H9 (cell line): ENCODE data around the gene TMEM95. TPM values are rescaled to one million over a fixed set of nuclear protein-coding genes. Genes with fewer than 3 reads are reported as not detected.
A peak's percentile ranks its signal among the peaks of the same experiment; 100 is the strongest.

Source experiments
- DNase-seq: peaks from one replicate; pipeline ENCODE4 v3.0.0-alpha.2; 2017
- H2AFZ ChIP-seq: one replicate; pipeline ENCODE4 v1.6.1; 2013; ENCODE audit warnings: mild to moderate bottlenecking, low read length, control low read depth, moderate library complexity
- H2AK5ac ChIP-seq: 2 replicates; pipeline ENCODE4 v1.6.1; 2013; ENCODE audit warnings: low read length, control low read depth, mixed read lengths; ENCODE audit not compliant: insufficient read length
- H2BK120ac ChIP-seq: one replicate; pipeline ENCODE4 v1.6.1; 2013; ENCODE audit warnings: low read depth, mild to moderate bottlenecking, low read length, control low read depth, inconsistent platforms; ENCODE audit not compliant: poor library complexity, severe bottlenecking
- H2BK12ac ChIP-seq: 2 replicates; pipeline ENCODE4 v1.6.1; 2013; ENCODE audit warnings: low read length, control low read depth, mixed read lengths, low read depth; ENCODE audit not compliant: insufficient read length
- H2BK15ac ChIP-seq: 2 replicates; pipeline ENCODE4 v1.6.1; 2013; ENCODE audit warnings: low read depth, low read length, control low read depth
- H2BK20ac ChIP-seq: one replicate; pipeline ENCODE4 v1.6.1; 2013; ENCODE audit warnings: low read depth, mild to moderate bottlenecking, low read length, control low read depth, inconsistent platforms; ENCODE audit not compliant: poor library complexity, severe bottlenecking
- H2BK5ac ChIP-seq: 2 replicates; pipeline ENCODE4 v1.6.1; 2013; ENCODE audit warnings: low read length, control low read depth, mixed read lengths; ENCODE audit not compliant: insufficient read length
- H3K14ac ChIP-seq: 2 replicates; pipeline ENCODE4 v1.6.1; 2013; ENCODE audit warnings: low read length, control low read depth; ENCODE audit not compliant: insufficient read depth
- H3K18ac ChIP-seq: 2 replicates; pipeline ENCODE4 v1.6.1; 2013; ENCODE audit warnings: low read depth, mild to moderate bottlenecking, mixed read lengths, low read length, control low read depth; ENCODE audit not compliant: insufficient read length
- H3K23ac ChIP-seq: 2 replicates; pipeline ENCODE4 v1.6.1; 2013; ENCODE audit warnings: low read length, control low read depth, mixed read lengths, low read depth; ENCODE audit not compliant: insufficient read length
- H3K23me2 ChIP-seq: 2 replicates; pipeline ENCODE4 v1.6.1; 2013; ENCODE audit warnings: low read depth, mild to moderate bottlenecking, mixed read lengths, low read length, control low read depth; ENCODE audit not compliant: insufficient read length, poor library complexity, severe bottlenecking
- H3K27ac ChIP-seq: 2 replicates; pipeline ENCODE4 v1.5.1; 2013; ENCODE audit warnings: low read length, control low read depth, mixed read lengths, low read depth; ENCODE audit not compliant: insufficient read length
- H3K27me3 ChIP-seq: 2 replicates; pipeline ENCODE4 v1.6.1; 2013; ENCODE audit warnings: low read length, control low read depth, inconsistent platforms; ENCODE audit not compliant: insufficient read depth
- H3K4ac ChIP-seq: 2 replicates; pipeline ENCODE4 v1.6.1; 2013; ENCODE audit warnings: low read depth, mild to moderate bottlenecking, control low read depth, inconsistent platforms, low read length, moderate library complexity
- H3K4me1 ChIP-seq: 2 replicates; pipeline ENCODE4 v1.6.1; 2013; ENCODE audit warnings: low read length, control low read depth, inconsistent platforms; ENCODE audit not compliant: insufficient read depth
- H3K4me2 ChIP-seq: 2 replicates; pipeline ENCODE4 v1.6.1; 2013; ENCODE audit warnings: low read length, control low read depth, mixed read lengths; ENCODE audit not compliant: insufficient read length, insufficient read depth
- H3K56ac ChIP-seq: 2 replicates; pipeline ENCODE4 v1.6.1; 2013; ENCODE audit warnings: low read depth, mild to moderate bottlenecking, mixed read lengths, low read length, control low read depth; ENCODE audit not compliant: insufficient read length
- H3K79me1 ChIP-seq: 2 replicates; pipeline ENCODE4 v1.6.1; 2013; ENCODE audit warnings: low read depth, mild to moderate bottlenecking, moderate library complexity, low read length, control low read depth, inconsistent platforms; ENCODE audit not compliant: insufficient read depth, poor library complexity, severe bottlenecking
- H3K79me2 ChIP-seq: 2 replicates; pipeline ENCODE4 v1.6.1; 2013; ENCODE audit warnings: low read length, control low read depth, inconsistent platforms; ENCODE audit not compliant: insufficient read depth
- H3K9ac ChIP-seq: 2 replicates; pipeline ENCODE4 v1.6.1; 2013; ENCODE audit warnings: low read length, control low read depth, mixed read lengths; ENCODE audit not compliant: insufficient read length; ENCODE audit errors: extremely low read depth
- H3K9me3 ChIP-seq: one replicate; pipeline ENCODE4 v1.6.1; 2013; ENCODE audit warnings: low read depth, low read length, inconsistent platforms; ENCODE audit not compliant: control insufficient read depth
- H3T11ph ChIP-seq: one replicate; pipeline ENCODE4 v1.6.1; 2013; ENCODE audit warnings: mild to moderate bottlenecking, low read length, control low read depth, inconsistent platforms
- H4K20me1 ChIP-seq: one replicate; pipeline ENCODE4 v1.6.1; 2013; ENCODE audit not compliant: control insufficient read depth, insufficient read length, insufficient read depth
- H4K5ac ChIP-seq: 2 replicates; pipeline ENCODE4 v1.6.1; 2013; ENCODE audit warnings: low read depth, mild to moderate bottlenecking, mixed read lengths, low read length, control low read depth; ENCODE audit not compliant: insufficient read length
- H4K8ac ChIP-seq: replicated peaks from 2 replicates; pipeline ENCODE4 v1.6.1; 2013; ENCODE audit warnings: low read length, control low read depth, mixed read lengths, low read depth; ENCODE audit not compliant: insufficient read length
- H4K91ac ChIP-seq: 2 replicates; pipeline ENCODE4 v1.6.1; 2013; ENCODE audit warnings: low read depth, mild to moderate bottlenecking, moderate library complexity, mixed read lengths, low read length, control low read depth; ENCODE audit not compliant: insufficient read length
- H3K27ac Mint-ChIP-seq, 3 experiments: 2 replicates in 2 of 3; 3 replicates in 1 of 3; pipeline ENCODE4 v1.8.0; 2020 to 2021; ENCODE audit warnings: mixed read lengths in 3 of 3, mild to moderate bottlenecking in 1 of 3, moderate library complexity in 1 of 3
- H3K27me3 Mint-ChIP-seq: 2 replicates; pipeline ENCODE4 v1.8.0; 2021; ENCODE audit warnings: low read depth, mild to moderate bottlenecking, moderate library complexity, mixed read lengths
- H3K36me3 Mint-ChIP-seq, 3 experiments: 2 replicates in 2 of 3; 3 replicates in 1 of 3; pipeline ENCODE4 v1.8.0; 2020 to 2021; ENCODE audit warnings: low read depth in 3 of 3, mixed read lengths in 3 of 3; ENCODE audit not compliant: insufficient read depth in 1 of 3
- H3K4me1 Mint-ChIP-seq, 2 experiments: 2 replicates each; pipeline ENCODE4 v1.8.0; 2020; ENCODE audit warnings: mixed read lengths in 2 of 2
- H3K4me3 Mint-ChIP-seq, 2 experiments: 2 replicates in 1 of 2; 3 replicates in 1 of 2; pipeline ENCODE4 v1.8.0; 2020 to 2021; ENCODE audit warnings: mild to moderate bottlenecking in 2 of 2, mixed read lengths in 2 of 2, moderate library complexity in 1 of 2
- H3K9me3 Mint-ChIP-seq, 2 experiments: 2 replicates in 1 of 2; 3 replicates in 1 of 2; pipeline ENCODE4 v1.8.0; 2020; ENCODE audit warnings: mild to moderate bottlenecking in 2 of 2, mixed read lengths in 2 of 2, moderate library complexity in 1 of 2
- WGBS: extraction: QIAGEN DNeasy Blood & Tissue Kit; methylation state at CpG from one replicate; pipeline ENCODE4 v1.1.7; 2013; ENCODE audit warnings: missing lambda C conversion rate, low lambda C conversion rate, mixed read lengths; ENCODE audit not compliant: insufficient read length; ENCODE audit errors: extremely low coverage; 5-methylcytosine and 5-hydroxymethylcytosine counted together
- total RNA-seq: library from RNA; stranded (reverse); gene quantifications from 2 replicates; pipeline ENCODE4 v1.2.1, GENCODE V29; 2021
- TF ChIP-seq, protein P1 (sequence below): fragments of 200-600 bp; sonication (generic); conservative IDR thresholded peaks from 3 replicates; pipeline ENCODE4 v1.8.0; 2021; ENCODE audit warnings: antibody characterized with exemption, mild to moderate bottlenecking

Gene TMEM95
- total RNA-seq, 1 experiment from 2014 or later, result not detected

DNA sequence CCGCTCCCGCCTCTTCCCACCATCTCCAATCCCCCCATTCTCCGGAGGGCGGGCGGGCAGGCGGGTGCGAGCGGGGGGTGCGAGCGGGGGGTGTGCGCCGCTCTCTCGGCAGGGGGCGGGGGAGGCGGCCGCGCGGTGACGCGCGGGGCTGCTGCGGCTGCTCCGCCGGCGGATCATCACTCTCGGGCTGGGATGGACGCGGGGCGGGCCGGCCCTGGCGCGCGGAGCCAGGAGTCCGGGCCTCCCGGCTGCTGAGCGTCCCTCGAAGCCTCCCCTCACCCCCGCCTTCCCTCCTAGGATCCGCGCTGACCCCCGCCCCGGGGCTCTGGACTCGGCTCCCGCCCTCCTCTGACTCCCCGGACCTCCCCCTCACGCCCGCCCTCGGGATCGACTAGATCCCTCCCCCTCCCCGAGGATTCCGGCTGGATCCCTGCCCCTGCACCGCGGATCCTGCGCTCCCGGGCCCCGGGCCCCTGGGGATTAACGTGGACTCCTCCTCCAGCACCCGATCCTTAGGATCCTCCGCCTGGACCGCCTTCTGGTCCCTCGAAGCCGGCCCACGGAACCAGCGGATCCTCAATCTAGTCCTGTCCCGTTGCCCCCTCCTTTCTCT is 49.9 kb downstream of the TMEM95 start:
- Histone ChIP-seq H3T11ph (no peak overlapping the region), H3K27ac (no peak overlapping the region), H2BK5ac (no peak overlapping the region), H2BK120ac (no peak overlapping the region), H3K79me1 (no peaks in the 10 kb centered on the region), H3K23me2 (peaks cover 5% of the 10 kb centered on the region), H3K9ac (peak overlapping the region; percentile 30), H2BK15ac (no peak overlapping the region), H3K4ac (no peak overlapping the region), H4K20me1 (no peaks in the 10 kb centered on the region), H3K4me2 (peak overlapping the region; percentile 78), H2BK20ac (no peak overlapping the region), H3K27me3 (no peaks in the 10 kb centered on the region), H3K14ac (0 out of 2 replicates have a peak overlapping the region, but pooled peaks have one; percentile 34), H2BK12ac (no peak overlapping the region), H3K9me3 (no peaks in the 10 kb centered on the region), H4K8ac (no peak overlapping the region), H3K56ac (no peak overlapping the region), H3K18ac (no peak overlapping the region), H3K4me1 (no peaks in the 10 kb centered on the region; the same call in 1 of the 2 replicates), H4K91ac (no peak overlapping the region), H4K5ac (no peak overlapping the region), H3K79me2 (no peaks in the 10 kb centered on the region), H2AFZ (no peak overlapping the region), H2AK5ac (no peak overlapping the region), H3K23ac (no peak overlapping the region)
- no CpG with 5 or more reads among the region's 65 CpGs for WGBS
- H3K36me3 Mint-ChIP-seq, result peaks cover 13 to 22% (median 15%) of the 10 kb centered on the region in 3 experiments
- no peaks in the 10 kb centered on the region for H3K9me3 Mint-ChIP-seq
- no peaks in the 10 kb centered on the region for H3K27me3 Mint-ChIP-seq
- peaks cover 26 to 34% of the 10 kb centered on the region in 2 experiments for H3K4me1 Mint-ChIP-seq
- peak overlapping the region; percentile 84 to 94 for H3K4me3 Mint-ChIP-seq
- H3K27ac Mint-ChIP-seq, result peak overlapping the region; percentile 61 to 96 (median 95); a peak in 3 of 7 replicates
- TF ChIP-seq, protein P1, sequence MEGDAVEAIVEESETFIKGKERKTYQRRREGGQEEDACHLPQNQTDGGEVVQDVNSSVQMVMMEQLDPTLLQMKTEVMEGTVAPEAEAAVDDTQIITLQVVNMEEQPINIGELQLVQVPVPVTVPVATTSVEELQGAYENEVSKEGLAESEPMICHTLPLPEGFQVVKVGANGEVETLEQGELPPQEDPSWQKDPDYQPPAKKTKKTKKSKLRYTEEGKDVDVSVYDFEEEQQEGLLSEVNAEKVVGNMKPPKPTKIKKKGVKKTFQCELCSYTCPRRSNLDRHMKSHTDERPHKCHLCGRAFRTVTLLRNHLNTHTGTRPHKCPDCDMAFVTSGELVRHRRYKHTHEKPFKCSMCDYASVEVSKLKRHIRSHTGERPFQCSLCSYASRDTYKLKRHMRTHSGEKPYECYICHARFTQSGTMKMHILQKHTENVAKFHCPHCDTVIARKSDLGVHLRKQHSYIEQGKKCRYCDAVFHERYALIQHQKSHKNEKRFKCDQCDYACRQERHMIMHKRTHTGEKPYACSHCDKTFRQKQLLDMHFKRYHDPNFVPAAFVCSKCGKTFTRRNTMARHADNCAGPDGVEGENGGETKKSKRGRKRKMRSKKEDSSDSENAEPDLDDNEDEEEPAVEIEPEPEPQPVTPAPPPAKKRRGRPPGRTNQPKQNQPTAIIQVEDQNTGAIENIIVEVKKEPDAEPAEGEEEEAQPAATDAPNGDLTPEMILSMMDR, result no peak
- DNase-seq, result peak; percentile 69
